CD14-positive monocyte (primary cell): ENCODE results near the gene TRIM9. TPM values are rescaled to one million over a fixed set of nuclear protein-coding genes. Genes with fewer than 3 reads are reported as not detected.

Experiments
- DNase-seq, 3 donors: peaks; one replicate each; pipeline ENCODE4 v3.0.0-alpha.2; 2011 to 2022
- H2AFZ ChIP-seq: 2 replicates; pipeline ENCODE4 v1.6.0; 2012; ENCODE audit warnings: mild to moderate bottlenecking, low read depth, low read length, inconsistent platforms; ENCODE audit not compliant: insufficient read depth, poor library complexity, severe bottlenecking
- H3K27ac ChIP-seq, 2 donors: 1 replicate in 1 of 2; 2 replicates in 1 of 2; pipeline ENCODE4 v1.5.1; 2012 to 2013; ENCODE audit warnings: low read length in 2 of 2, control low read depth in 1 of 2, inconsistent platforms in 1 of 2, low read depth in 1 of 2, mild to moderate bottlenecking in 1 of 2
- H3K27me3 ChIP-seq, 2 donors: one replicate each; pipeline versions ENCODE4 v1.6.0 to v1.6.1; 2011 to 2013; ENCODE audit warnings: low read length in 2 of 2; ENCODE audit not compliant: control insufficient read depth in 2 of 2, insufficient read depth in 2 of 2
- H3K36me3 ChIP-seq, 2 donors: replicated peaks in 1 of 2; 1 replicate in 1 of 2; 2 replicates in 1 of 2; pipeline versions ENCODE4 v1.5.1 to v1.6.1; 2012 to 2013; ENCODE audit warnings: low read length in 2 of 2, control low read depth in 1 of 2, inconsistent platforms in 1 of 2, mild to moderate bottlenecking in 1 of 2; ENCODE audit not compliant: insufficient read depth in 2 of 2, control insufficient read depth in 1 of 2
- H3K4me1 ChIP-seq, 2 donors: 1 replicate in 1 of 2; 2 replicates in 1 of 2; pipeline versions ENCODE4 v1.5.1 to v1.6.1; 2012 to 2013; ENCODE audit warnings: low read length in 2 of 2, control low read depth in 1 of 2, inconsistent platforms in 1 of 2, mild to moderate bottlenecking in 1 of 2, moderate library complexity in 1 of 2; ENCODE audit not compliant: insufficient read depth in 2 of 2, control insufficient read depth in 1 of 2
- H3K4me2 ChIP-seq: replicated peaks from 2 replicates; pipeline ENCODE3; 2012; ENCODE audit warnings: low read length, moderate library complexity, mild to moderate bottlenecking; ENCODE audit not compliant: poor library complexity, severe bottlenecking; ENCODE audit errors: extremely low read depth
- H3K4me3 ChIP-seq, 3 experiments: fragments of 200-600 bp in 1 of 3; sonication (generic) in 1 of 3; replicated peaks in 1 of 3; 1 replicate in 2 of 3; 2 replicates in 1 of 3; pipeline ENCODE4 v1.5.1; 2011 to 2013; ENCODE audit warnings: low read length in 3 of 3, mild to moderate bottlenecking in 3 of 3, control low read depth in 2 of 3, low read depth in 2 of 3, inconsistent platforms in 1 of 3, moderate library complexity in 1 of 3
- H3K79me2 ChIP-seq: 2 replicates; pipeline ENCODE4 v1.6.0; 2012; ENCODE audit warnings: mild to moderate bottlenecking, control low read depth, inconsistent platforms, low read length, moderate library complexity; ENCODE audit not compliant: insufficient read depth
- H3K9ac ChIP-seq: 2 replicates; pipeline ENCODE4 v1.6.0; 2017; ENCODE audit warnings: low read length, mild to moderate bottlenecking; ENCODE audit not compliant: insufficient read depth, poor library complexity, severe bottlenecking
- H3K9me3 ChIP-seq, 2 donors: replicated peaks in 1 of 2; 1 replicate in 1 of 2; 2 replicates in 1 of 2; pipeline versions ENCODE4 v1.5.1 to v1.6.1; 2012 to 2013; ENCODE audit warnings: low read length in 2 of 2, control low read depth in 1 of 2; ENCODE audit not compliant: control insufficient read depth in 1 of 2, insufficient read depth in 1 of 2
- H4K20me1 ChIP-seq: 2 replicates; pipeline ENCODE4 v1.6.0; 2012; ENCODE audit warnings: mild to moderate bottlenecking, low read length, control low read depth, moderate library complexity; ENCODE audit not compliant: insufficient read depth
- H3K27ac Mint-ChIP-seq, 7 donors: one replicate each; pipeline ENCODE4 v1.8.0; 2020; ENCODE audit warnings: mild to moderate bottlenecking in 7 of 7, mixed read lengths in 7 of 7, moderate library complexity in 6 of 7, inconsistent platforms in 2 of 7
- H3K27me3 Mint-ChIP-seq, 3 donors: one replicate each; pipeline ENCODE4 v1.8.0; 2021 to 2022; ENCODE audit warnings: low read depth in 3 of 3, mild to moderate bottlenecking in 3 of 3, mixed read lengths in 3 of 3, moderate library complexity in 3 of 3, inconsistent platforms in 1 of 3
- H3K36me3 Mint-ChIP-seq, 2 donors: one replicate each; pipeline ENCODE4 v1.8.0; 2020; ENCODE audit warnings: mixed read lengths in 2 of 2, inconsistent platforms in 1 of 2, mild to moderate bottlenecking in 1 of 2
- H3K4me1 Mint-ChIP-seq: one replicate; pipeline ENCODE4 v1.8.0; 2020; ENCODE audit warnings: mild to moderate bottlenecking, mixed read lengths
- H3K4me3 Mint-ChIP-seq, 2 donors: one replicate each; pipeline ENCODE4 v1.8.0; 2020; ENCODE audit warnings: mild to moderate bottlenecking in 2 of 2, mixed read lengths in 2 of 2, moderate library complexity in 1 of 2
- H3K9me3 Mint-ChIP-seq, 7 donors: one replicate each; pipeline ENCODE4 v1.8.0; 2020 to 2022; ENCODE audit warnings: mixed read lengths in 7 of 7, mild to moderate bottlenecking in 6 of 7, moderate library complexity in 6 of 7, inconsistent platforms in 2 of 7
- WGBS: methylation state at CpG from one replicate; pipeline ENCODE4 v1.1.5; 2013; ENCODE audit warnings: missing lambda C conversion rate; ENCODE audit not compliant: insufficient coverage; 5-methylcytosine and 5-hydroxymethylcytosine counted together
- intact Hi-C, 2 donors: fragments of 100-400 bp; cut with micrococcal nuclease; formaldehyde crosslinking; loops; one replicate each; pipeline versions ENCODE4 v1.15.0 to v1.15.1; 2023
- polyA plus RNA-seq, 3 donors: library from polyadenylated mRNA; depleted of rRNA in 1 of 3; unstranded in 2 of 3; stranded (reverse) in 1 of 3; fragments of 300-500 nt in 2 of 3; fragments of >200 nt in 1 of 3; fragmentation: Illumina TruSeq in 2 of 3; gene quantifications; 1 replicate in 2 of 3; 2 replicates in 1 of 3; pipeline ENCODE4 v1.2.3, GENCODE V29; 2012 to 2021
- TF ChIP-seq, protein P1 (sequence below): fragments of 200-600 bp; IDR thresholded peaks from one replicate; pipeline ENCODE4 v1.8.0; 2022; ENCODE audit warnings: antibody characterized with exemption, mild to moderate bottlenecking

TRIM9 gene
- polyA plus RNA-seq, 3 donors, result 0.01 TPM; not detected in 2

GRCh38 chr14:51081209-51081608 is 13.7 kb downstream of the TRIM9 start:
- H3K9me3 ChIP-seq, result no peaks in the 10 kb centered on the region
- no peak overlapping the region for H3K27ac Mint-ChIP-seq
- no peaks in the 10 kb centered on the region for H3K36me3 Mint-ChIP-seq
- no peak overlapping the region for H3K9ac ChIP-seq
- no peaks in the 10 kb centered on the region for H3K79me2 ChIP-seq
- H3K9me3 Mint-ChIP-seq, result no peaks in the 10 kb centered on the region
- H3K4me2 ChIP-seq, result no peak overlapping the region
- peaks cover 13 to 20% of the 10 kb centered on the region in 2 donors for H3K4me1 ChIP-seq
- H4K20me1 ChIP-seq, result no peaks in the 10 kb centered on the region
- H3K27me3 ChIP-seq, result no peaks in the 10 kb centered on the region
- no peak overlapping the region for H3K4me3 Mint-ChIP-seq
- DNase-seq, result no peak
- peaks cover 16% of the 10 kb centered on the region for H3K4me1 Mint-ChIP-seq
- no peak overlapping the region for H3K27ac ChIP-seq
- no peak overlapping the region for H2AFZ ChIP-seq
- no peaks in the 10 kb centered on the region for H3K36me3 ChIP-seq
- H3K27me3 Mint-ChIP-seq, result no peaks in the 10 kb centered on the region
- no peak overlapping the region for H3K4me3 ChIP-seq
- TF ChIP-seq, protein P1, sequence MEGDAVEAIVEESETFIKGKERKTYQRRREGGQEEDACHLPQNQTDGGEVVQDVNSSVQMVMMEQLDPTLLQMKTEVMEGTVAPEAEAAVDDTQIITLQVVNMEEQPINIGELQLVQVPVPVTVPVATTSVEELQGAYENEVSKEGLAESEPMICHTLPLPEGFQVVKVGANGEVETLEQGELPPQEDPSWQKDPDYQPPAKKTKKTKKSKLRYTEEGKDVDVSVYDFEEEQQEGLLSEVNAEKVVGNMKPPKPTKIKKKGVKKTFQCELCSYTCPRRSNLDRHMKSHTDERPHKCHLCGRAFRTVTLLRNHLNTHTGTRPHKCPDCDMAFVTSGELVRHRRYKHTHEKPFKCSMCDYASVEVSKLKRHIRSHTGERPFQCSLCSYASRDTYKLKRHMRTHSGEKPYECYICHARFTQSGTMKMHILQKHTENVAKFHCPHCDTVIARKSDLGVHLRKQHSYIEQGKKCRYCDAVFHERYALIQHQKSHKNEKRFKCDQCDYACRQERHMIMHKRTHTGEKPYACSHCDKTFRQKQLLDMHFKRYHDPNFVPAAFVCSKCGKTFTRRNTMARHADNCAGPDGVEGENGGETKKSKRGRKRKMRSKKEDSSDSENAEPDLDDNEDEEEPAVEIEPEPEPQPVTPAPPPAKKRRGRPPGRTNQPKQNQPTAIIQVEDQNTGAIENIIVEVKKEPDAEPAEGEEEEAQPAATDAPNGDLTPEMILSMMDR, result no peak
- 100% methylated on average over 2 of the region's 4 CpGs for WGBS
- intact Hi-C loops, result no loop called here

GRCh38 chr14:51080645-51081044 is 14.3 kb downstream of the TRIM9 start:
- Mint-ChIP-seq H3K36me3 (no peaks in the 10 kb centered on the region), H3K4me3 (no peak overlapping the region)
- peaks cover 13 to 20% of the 10 kb centered on the region in 2 donors for H3K4me1 ChIP-seq

More at GRCh38 chr14:51080645-51081044, 14.3 kb downstream of the TRIM9 start:
- H2AFZ ChIP-seq, result no peak overlapping the region
- intact Hi-C loops, result no loop called here
- WGBS, result 100% methylated on average over 1 of the region's 3 CpGs
- H4K20me1 ChIP-seq, result no peaks in the 10 kb centered on the region
- Mint-ChIP-seq H3K27ac (no peak overlapping the region), H3K4me1 (peaks cover 16% of the 10 kb centered on the region), H3K9me3 (no peaks in the 10 kb centered on the region), H3K27me3 (no peaks in the 10 kb centered on the region)
- no peaks in the 10 kb centered on the region for H3K9me3 ChIP-seq
- H3K79me2 ChIP-seq, result no peaks in the 10 kb centered on the region
- TF ChIP-seq, protein P1, result no peak
- H3K36me3 ChIP-seq, result no peaks in the 10 kb centered on the region
- H3K27me3 ChIP-seq, result no peaks in the 10 kb centered on the region
- H3K9ac ChIP-seq, result no peak overlapping the region
- no peak overlapping the region for H3K4me3 ChIP-seq
- no peak overlapping the region for H3K27ac ChIP-seq
- no peak overlapping the region for H3K4me2 ChIP-seq
- no peak for DNase-seq
